Endothelial cell of umbilical vein (primary cell): Measurements from ENCODE around the gene LUC7L. TPM values are rescaled to one million over a fixed set of nuclear protein-coding genes. Genes with fewer than 3 reads are reported as not detected.

Experiments
- BruUV-seq: library from RNA; stranded (reverse); fragments of 400-500 nt; replicated peaks from 2 replicates; lab custom pipeline; 2021; lab: Mats Ljungman, UMichigan
- CTCF ChIA-PET: fragments of 300-600, 350-600 bp; sonication (Branson Sonifier 250); formaldehyde crosslinking; loops from one replicate; lab custom pipeline; 2021; ENCODE audit warnings: antibody characterized with exemption, inconsistent platforms; lab: Charles Lee
- POLR2A ChIA-PET: fragments of 300-600, 350-600 bp; sonication (Branson Sonifier 250); formaldehyde crosslinking; loops from one replicate; lab custom pipeline; 2021; ENCODE audit warnings: antibody characterized with exemption, inconsistent platforms; lab: Charles Lee
- DNase-seq: peaks from one replicate; pipeline ENCODE4 v3.0.0-alpha.2; 2011; ENCODE audit warnings: low read depth, low spot score
- FAIRE-seq: peaks from 2 replicates; lab custom pipeline; 2011; peaks lifted over from hg19 to GRCh38; lab: Jason Lieb, UNC
- H2AFZ ChIP-seq: 2 replicates; pipeline ENCODE4 v1.6.0; 2012; ENCODE audit warnings: low read depth, low read length, control low read depth, inconsistent platforms
- H3K27ac ChIP-seq: 2 replicates; pipeline ENCODE4 v1.5.1; 2011; ENCODE audit warnings: low read depth, mild to moderate bottlenecking, control low read depth, low read length, moderate library complexity; ENCODE audit not compliant: insufficient read depth
- H3K27me3 ChIP-seq, 2 experiments: 2 replicates each; pipeline versions ENCODE4 v1.6.0 to v1.6.1; 2011; ENCODE audit warnings: low read length in 2 of 2, mixed read lengths in 1 of 2; ENCODE audit not compliant: control insufficient read depth in 2 of 2, insufficient read depth in 2 of 2
- H3K36me3 ChIP-seq, 2 experiments: 2 replicates in 1 of 2; 3 replicates in 1 of 2; pipeline ENCODE4 v1.5.1; 2011; ENCODE audit warnings: low read length in 2 of 2, mild to moderate bottlenecking in 1 of 2, moderate library complexity in 1 of 2; ENCODE audit not compliant: control insufficient read depth in 2 of 2, insufficient read depth in 2 of 2; ENCODE audit errors: extremely low read depth in 1 of 2
- H3K4me1 ChIP-seq: 3 replicates; pipeline ENCODE4 v1.5.1; 2011; ENCODE audit warnings: mild to moderate bottlenecking, low read length; ENCODE audit not compliant: control insufficient read depth, insufficient read depth; ENCODE audit errors: extremely low read depth
- H3K4me2 ChIP-seq: 2 replicates; pipeline ENCODE4 v1.6.1; 2011; ENCODE audit warnings: low read length, control low read depth, mixed read lengths; ENCODE audit not compliant: insufficient read depth
- H3K4me3 ChIP-seq, 3 experiments: fragments of 200-600 bp in 1 of 3; sonication (generic), shearing (Covaris generic) in 1 of 3; replicated peaks in 1 of 3; 2 replicates each; pipeline ENCODE4 v1.5.1; 2011 to 2016; ENCODE audit warnings: control low read depth in 3 of 3, low read length in 3 of 3, mild to moderate bottlenecking in 2 of 3, inconsistent platforms in 1 of 3, low read depth in 1 of 3, moderate library complexity in 1 of 3; ENCODE audit not compliant: insufficient read depth in 1 of 3
- H3K79me2 ChIP-seq: 2 replicates; pipeline ENCODE4 v1.6.0; 2012; ENCODE audit warnings: low read length, inconsistent platforms; ENCODE audit not compliant: control insufficient read depth, insufficient read depth
- H3K9ac ChIP-seq: replicated peaks from 2 replicates; pipeline ENCODE3; 2011; ENCODE audit warnings: low read length, control low read depth; ENCODE audit not compliant: insufficient read depth; ENCODE audit errors: extremely low read depth
- H3K9me1 ChIP-seq: replicated peaks from 3 replicates; pipeline ENCODE4 v1.6.0; 2011; ENCODE audit warnings: mild to moderate bottlenecking, low read length; ENCODE audit not compliant: control insufficient read depth, insufficient read depth; ENCODE audit errors: extremely low read depth
- H3K9me3 ChIP-seq: replicated peaks from 2 replicates; pipeline ENCODE4 v1.5.1; 2012; ENCODE audit warnings: low read length, inconsistent platforms; ENCODE audit not compliant: control insufficient read depth, insufficient read depth
- H4K20me1 ChIP-seq: replicated peaks from 2 replicates; pipeline ENCODE3; 2011; ENCODE audit warnings: mild to moderate bottlenecking, low read length; ENCODE audit not compliant: control insufficient read depth, insufficient read depth; ENCODE audit errors: extremely low read depth
- EZH2 ChIP-seq: IDR thresholded peaks from 2 replicates; pipeline ENCODE4 v1.6.1; 2012; ENCODE audit warnings: borderline replicate concordance, low read depth, mild to moderate bottlenecking, moderate library complexity, low read length, inconsistent platforms; ENCODE audit not compliant: severe bottlenecking
- FOS ChIP-seq: IDR thresholded peaks from 2 replicates; pipeline ENCODE4 v1.6.1; 2011; ENCODE audit warnings: mild to moderate bottlenecking, low read length, moderate library complexity, borderline replicate concordance; ENCODE audit not compliant: insufficient read depth
- GATA2 ChIP-seq: IDR thresholded peaks from 2 replicates; pipeline ENCODE4 v1.7.0; 2011; ENCODE audit warnings: low read depth, mild to moderate bottlenecking, moderate library complexity, mixed read lengths, low read length; ENCODE audit not compliant: insufficient read length, insufficient read depth
- MYC ChIP-seq: IDR thresholded peaks from one replicate; pipeline ENCODE4 v1.6.1; 2011; ENCODE audit warnings: mild to moderate bottlenecking, low read depth, low read length
- POLR2A ChIP-seq: IDR thresholded peaks from 2 replicates; pipeline ENCODE4 v1.6.1; 2012; ENCODE audit warnings: low read depth, mild to moderate bottlenecking, control low read depth, low read length
- POLR2AphosphoS5 ChIP-seq: IDR thresholded peaks from 2 replicates; pipeline ENCODE4 v1.6.1; 2012; ENCODE audit warnings: low read depth, mild to moderate bottlenecking, control low read depth, low read length, moderate library complexity; ENCODE audit not compliant: insufficient read depth
- dilution Hi-C: fragments of 300-500 bp; cut with MboI; formaldehyde crosslinking; loops from one replicate; pipeline ENCODE4 v1.15.0; 2019; ENCODE audit warnings: low sequenced_read_pairs; ENCODE audit not compliant: extremely low pct_ligation_motif_present
- intact Hi-C: fragments of 100-400 bp; cut with micrococcal nuclease; formaldehyde crosslinking; loops from one replicate; pipeline ENCODE4 v1.10.0; 2022
- polyA plus RNA-seq, 4 experiments: library from polyadenylated mRNA; depleted of rRNA in 3 of 4; stranded (reverse) in 3 of 4; unstranded in 1 of 4; fragments of >200 nt; gene quantifications; 2 replicates each; pipeline versions ENCODE4 v1.2.1 to v1.2.3, GENCODE V29; 2011 to 2012; ENCODE audit warnings: missing spikeins in 1 of 4
- total RNA-seq: library from RNA; stranded (reverse); gene quantifications from 2 replicates; pipeline ENCODE4 v1.2.3, GENCODE V29; 2021
- TF ChIP-seq, protein P1 (sequence below): IDR thresholded peaks from 2 replicates; pipeline ENCODE4 v1.6.1; 2011; ENCODE audit not compliant: insufficient read depth, insufficient read length
- TF ChIP-seq, protein P2 (sequence below), 2 donors: IDR thresholded peaks; 1 replicate in 1 of 2; 2 replicates in 1 of 2; pipeline ENCODE4 v1.5.1; 2011; ENCODE audit warnings: low read length in 2 of 2, mild to moderate bottlenecking in 2 of 2, moderate library complexity in 2 of 2, control low read depth in 1 of 2, inconsistent platforms in 1 of 2, low read depth in 1 of 2; ENCODE audit not compliant: insufficient read depth in 1 of 2; ENCODE audit errors: extremely low read depth in 1 of 2

LUC7L gene
- total and polyA plus RNA-seq, 2 donors (not counting 3 experiments of a cell fraction or from before 2014, with no cell fraction given), result 75.4 to 94.7 TPM

DNA sequence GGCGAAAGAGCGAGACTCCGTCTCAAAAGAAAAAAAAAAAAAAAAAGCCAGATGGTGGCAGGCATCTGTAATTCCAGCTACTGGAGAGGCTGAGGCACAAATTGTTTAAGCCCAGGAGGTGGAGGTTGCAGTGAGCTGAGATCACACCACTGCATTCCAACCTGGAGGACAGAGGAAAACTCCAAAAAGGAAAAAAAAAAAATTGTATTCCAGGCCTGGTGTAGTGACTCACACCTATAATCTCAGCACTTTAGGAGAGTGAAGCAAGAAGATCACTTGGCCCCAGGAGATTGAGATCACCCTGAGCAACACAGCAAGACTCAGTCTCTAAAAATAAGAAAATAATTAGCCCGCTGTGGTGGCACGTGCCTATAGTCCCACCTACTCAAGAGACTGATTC is 28.9 kb downstream of the LUC7L start:
- no peak overlapping the region for H3K27ac ChIP-seq
- ChIA-PET POLR2A (no interaction called here), CTCF (no interaction called here)
- no peak for TF ChIP-seq FOS
- TF ChIP-seq, protein P1, sequence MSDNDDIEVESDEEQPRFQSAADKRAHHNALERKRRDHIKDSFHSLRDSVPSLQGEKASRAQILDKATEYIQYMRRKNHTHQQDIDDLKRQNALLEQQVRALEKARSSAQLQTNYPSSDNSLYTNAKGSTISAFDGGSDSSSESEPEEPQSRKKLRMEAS, result no peak
- TF ChIP-seq EZH2, result no peak
- TF ChIP-seq GATA2, result no peak
- TF ChIP-seq POLR2AphosphoS5, result no peak
- no peak for TF ChIP-seq POLR2A
- TF ChIP-seq MYC, result no peak
- TF ChIP-seq, protein P2, sequence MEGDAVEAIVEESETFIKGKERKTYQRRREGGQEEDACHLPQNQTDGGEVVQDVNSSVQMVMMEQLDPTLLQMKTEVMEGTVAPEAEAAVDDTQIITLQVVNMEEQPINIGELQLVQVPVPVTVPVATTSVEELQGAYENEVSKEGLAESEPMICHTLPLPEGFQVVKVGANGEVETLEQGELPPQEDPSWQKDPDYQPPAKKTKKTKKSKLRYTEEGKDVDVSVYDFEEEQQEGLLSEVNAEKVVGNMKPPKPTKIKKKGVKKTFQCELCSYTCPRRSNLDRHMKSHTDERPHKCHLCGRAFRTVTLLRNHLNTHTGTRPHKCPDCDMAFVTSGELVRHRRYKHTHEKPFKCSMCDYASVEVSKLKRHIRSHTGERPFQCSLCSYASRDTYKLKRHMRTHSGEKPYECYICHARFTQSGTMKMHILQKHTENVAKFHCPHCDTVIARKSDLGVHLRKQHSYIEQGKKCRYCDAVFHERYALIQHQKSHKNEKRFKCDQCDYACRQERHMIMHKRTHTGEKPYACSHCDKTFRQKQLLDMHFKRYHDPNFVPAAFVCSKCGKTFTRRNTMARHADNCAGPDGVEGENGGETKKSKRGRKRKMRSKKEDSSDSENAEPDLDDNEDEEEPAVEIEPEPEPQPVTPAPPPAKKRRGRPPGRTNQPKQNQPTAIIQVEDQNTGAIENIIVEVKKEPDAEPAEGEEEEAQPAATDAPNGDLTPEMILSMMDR (IDR thresholded peaks at IDR 0.05; ENCODE audit: extremely low read depth in 1 of 2, insufficient read depth in 1 of 2, low read depth in 1 of 2, low read length in 2 of 2), result no peak
- H3K4me1 ChIP-seq, result no peaks in the 10 kb centered on the region
- no peaks in the 10 kb centered on the region for H4K20me1 ChIP-seq
- dilution Hi-C loops (no loop called here), intact Hi-C loops (no loop called here)
- H3K36me3 ChIP-seq, result peaks cover 14 to 30% of the 10 kb centered on the region in 2 experiments
- no peaks in the 10 kb centered on the region for H3K9me1 ChIP-seq
- H3K79me2 ChIP-seq, result peaks cover 2% of the 10 kb centered on the region
- no peak overlapping the region for H2AFZ ChIP-seq
- H3K4me2 ChIP-seq, result no peak overlapping the region
- DNase-seq (no peak), FAIRE-seq (no peak)
- BruUV-seq, result no TSS peak
- H3K9me3 ChIP-seq, result no peaks in the 10 kb centered on the region
- no peaks in the 10 kb centered on the region for H3K27me3 ChIP-seq
- H3K9ac ChIP-seq, result no peak overlapping the region
- no peak overlapping the region for H3K4me3 ChIP-seq
